GM12878 (cell line): ENCODE data around the gene MROH2A. TPM values are rescaled to one million over a fixed set of nuclear protein-coding genes. Genes with fewer than 3 reads are reported as not detected.

Source experiments
- ATAC-seq: fragments of 200-7000 bp; cut with Tn5 transposase; 3 replicates; pipeline ENCODE4 v1.9.1; 2020; ENCODE audit warnings: mild to moderate bottlenecking, moderate library complexity
- BruUV-seq: library from RNA; stranded (reverse); fragments of 400-500 nt; replicated peaks from 2 replicates; lab custom pipeline; 2021; lab: Mats Ljungman, UMichigan
- CTCF ChIA-PET: fragments of 300-600 bp; sonication (Branson Sonifier 250); formaldehyde crosslinking; extraction: SDS; loops from one replicate; lab custom pipeline; 2021; ENCODE audit warnings: inconsistent platforms; lab: Yijun Ruan, JAX
- POLR2A ChIA-PET: fragments of 350-600 bp; formaldehyde crosslinking; extraction: SDS; loops from one replicate; lab custom pipeline; 2021; ENCODE audit warnings: inconsistent platforms; lab: Charles Lee
- RAD21 ChIA-PET: fragments of 300-600 bp; sonication (Branson Sonifier 250); formaldehyde crosslinking; loops from one replicate; lab custom pipeline; 2023; ENCODE audit warnings: antibody characterized with exemption; ENCODE audit not compliant: unreplicated experiment; lab: Charles Lee
- SMC1A ChIA-PET: fragments of 300-600 bp; sonication (Branson Sonifier 250); formaldehyde crosslinking; loops from one replicate; lab custom pipeline; 2023; ENCODE audit not compliant: unreplicated experiment, uncharacterized antibody; lab: Charles Lee
- DNase-seq: peaks from one replicate; pipeline ENCODE4 v3.0.0-alpha.2; 2011; ENCODE audit warnings: low read depth, low spot score
- FAIRE-seq: peaks from 3 replicates; lab custom pipeline; 2011; peaks lifted over from hg19 to GRCh38; lab: Jason Lieb, UNC
- H2AFZ ChIP-seq: 2 replicates; pipeline ENCODE4 v1.6.0; 2011; ENCODE audit warnings: low read depth, low read length, control low read depth; ENCODE audit not compliant: control insufficient read depth
- H3K27ac ChIP-seq: 2 replicates; pipeline ENCODE4 v1.5.1; 2011; ENCODE audit warnings: control low read depth; ENCODE audit not compliant: control insufficient read depth, insufficient read depth
- H3K27me3 ChIP-seq, 2 experiments: replicated peaks in 1 of 2; 2 replicates each; pipeline versions ENCODE4 v1.6.0 to v1.6.1; 2011; ENCODE audit warnings: low read length in 1 of 2; ENCODE audit not compliant: control insufficient read depth in 2 of 2, insufficient read depth in 2 of 2
- H3K36me3 ChIP-seq, 2 experiments: 2 replicates each; pipeline ENCODE4 v1.5.1; 2011; ENCODE audit warnings: low read length in 1 of 2; ENCODE audit not compliant: control insufficient read depth in 2 of 2, insufficient read depth in 2 of 2
- H3K4me1 ChIP-seq: 2 replicates; pipeline ENCODE4 v1.6.1; 2011; ENCODE audit warnings: mild to moderate bottlenecking, low read length, moderate library complexity, mixed read lengths; ENCODE audit not compliant: control insufficient read depth, insufficient read depth
- H3K4me2 ChIP-seq: 2 replicates; pipeline ENCODE4 v1.6.0; 2011; ENCODE audit warnings: control low read depth; ENCODE audit not compliant: control insufficient read depth, insufficient read depth
- H3K4me3 ChIP-seq: fragments of 200-600 bp; sonication (generic); 2 replicates; pipeline ENCODE4 v1.5.1; 2016
- H3K79me2 ChIP-seq: 2 replicates; pipeline ENCODE4 v1.6.0; 2011; ENCODE audit warnings: low read length; ENCODE audit not compliant: control insufficient read depth, insufficient read depth
- H3K9ac ChIP-seq: 2 replicates; pipeline ENCODE4 v1.8.0; 2011; ENCODE audit warnings: low read length, control low read depth, mixed read lengths; ENCODE audit not compliant: control insufficient read depth, insufficient read depth
- H3K9me3 ChIP-seq: replicated peaks from 3 replicates; pipeline ENCODE4 v1.5.1; 2011; ENCODE audit warnings: mild to moderate bottlenecking, low read length; ENCODE audit not compliant: control insufficient read depth, insufficient read depth
- H4K20me1 ChIP-seq: 2 replicates; pipeline ENCODE4 v1.6.0; 2011; ENCODE audit not compliant: control insufficient read depth, insufficient read depth
- POLR2AphosphoS5 ChIP-seq: IDR thresholded peaks from 2 replicates; pipeline ENCODE4 v1.6.1; 2011; ENCODE audit warnings: mild to moderate bottlenecking, low read length, inconsistent platforms
- RBBP5 ChIP-seq: fragments of 200-600 bp; sonication (generic); conservative IDR thresholded peaks from 2 replicates; pipeline ENCODE4 v1.6.1; 2016
- REST ChIP-seq: IDR thresholded peaks from 2 replicates; pipeline ENCODE4 v1.6.1; 2012; ENCODE audit warnings: mild to moderate bottlenecking, low read depth, low read length
- SMARCA5 ChIP-seq: fragments of 450-650 bp; IDR thresholded peaks from 2 replicates; pipeline ENCODE4 v1.6.1; 2017; ENCODE audit warnings: mild to moderate bottlenecking
- TARDBP ChIP-seq: IDR thresholded peaks from 2 replicates; pipeline ENCODE4 v1.6.1; 2016; ENCODE audit warnings: borderline replicate concordance
- ZBTB11 ChIP-seq: fragments of 450-650 bp; formaldehyde crosslinking; IDR thresholded peaks from 2 replicates; pipeline ENCODE4 v1.5.0; 2022; ENCODE audit warnings: mild to moderate bottlenecking, missing genetic modification characterization
- WGBS: methylation state at CpG from one replicate; pipeline ENCODE4 v1.1.6; 2016; ENCODE audit warnings: low lambda C conversion rate; ENCODE audit not compliant: insufficient replicate concordance, insufficient coverage; ENCODE audit errors: missing lambda C conversion rate; 5-methylcytosine and 5-hydroxymethylcytosine counted together
- in situ Hi-C: fragments of 300-500 bp; cut with MboI; formaldehyde crosslinking; loops from 9 replicates; pipeline ENCODE4 v1.14.3; 2018; ENCODE audit warnings: mixed read lengths
- intact Hi-C: fragments of 100-400 bp; cut with micrococcal nuclease; formaldehyde crosslinking; loops from one replicate; pipeline ENCODE4 v1.14.2; 2022; ENCODE audit not compliant: unreplicated experiment
- polyA plus RNA-seq, 11 experiments: library from polyadenylated mRNA; depleted of rRNA in 4 of 11; unstranded in 6 of 11; stranded (reverse) in 5 of 11; fragments of >200 nt; fragmentation: Nextera tagmentation in 4 of 11; fragmentation: Illumina TruSeq in 1 of 11; extraction: Ambion mirVana in 4 of 11; extraction: Trizol in 1 of 11; gene quantifications; 1 replicate in 1 of 11; 2 replicates in 10 of 11; pipeline versions ENCODE4 v1.2.1 to v1.2.3, GENCODE V29; 2011 to 2016; ENCODE audit warnings: inconsistent platforms in 2 of 11, missing spikeins in 2 of 11, low read depth in 1 of 11
- total RNA-seq, 4 experiments: library from RNA; depleted of rRNA in 3 of 4; stranded (reverse); fragments of >200 nt in 3 of 4; fragmentation: Illumina TruSeq in 1 of 4; extraction: Trizol in 1 of 4; gene quantifications; 2 replicates each; pipeline versions ENCODE4 v1.2.1 to v1.2.3, GENCODE V29; 2013 to 2021

Gene MROH2A
- total and polyA plus RNA-seq, 10 of the 15 experiments (the other 5 are each of a cell fraction or from before 2014, with no cell fraction given): not detected

GRCh38 chr2:233792720-233793119 is 14.6 kb downstream of the MROH2A start:
- TF ChIP-seq POLR2AphosphoS5 (no peak), RBBP5 (no peak), TARDBP (no peak), SMARCA5 (no peak), REST (no peak), ZBTB11 (CRISPR knock-in tag) (no peak)
- POLR2A ChIA-PET: no interaction called here
- RAD21 ChIA-PET: no interaction called here

More at GRCh38 chr2:233792720-233793119, 14.6 kb downstream of the MROH2A start:
- no peak overlapping the region for H2AFZ ChIP-seq
- DNase-seq (no peak), FAIRE-seq (no peak), ATAC-seq (no peak)
- CTCF ChIA-PET: no interaction called here
- 30% methylated on average over 7 of the region's 7 CpGs for WGBS
- H3K4me3 ChIP-seq: no peak overlapping the region
- H3K9ac ChIP-seq: no peak overlapping the region
- no peaks in the 10 kb centered on the region for H4K20me1 ChIP-seq
- no peaks in the 10 kb centered on the region; a peak in 1 of 4 replicates for H3K27me3 ChIP-seq
- no peaks in the 10 kb centered on the region for H3K36me3 ChIP-seq
- in situ Hi-C loops: no loop called here
- H3K4me1 ChIP-seq: no peaks in the 10 kb centered on the region
- H3K27ac ChIP-seq: no peak overlapping the region
- no peak overlapping the region for H3K4me2 ChIP-seq
- intact Hi-C loops: no loop called here
- no TSS peak for BruUV-seq
- no peaks in the 10 kb centered on the region for H3K79me2 ChIP-seq
- H3K9me3 ChIP-seq: no peaks in the 10 kb centered on the region
- SMC1A ChIA-PET: no interaction called here
